GOT3 (cell line): ENCODE data around the gene PRKCSH.

Experiments used
- DNase-seq: peaks from one replicate; lab custom pipeline; 2025; ENCODE audit warnings: mixed read lengths; lab: John Stamatoyannopoulos, UW

PRKCSH gene

GRCh38 chr19:11478167-11479089 is 43.0 kb downstream of the PRKCSH start:
- DNase-seq = no peak

GRCh38 chr19:11479090-11479897 is 43.9 kb downstream of the PRKCSH start:
- no peak for DNase-seq

- DNase-seq = no peak
These were observed 44.7 kb downstream of the PRKCSH start for GRCh38 chr19:11479898-11480714.

- no peak for DNase-seq
These were observed 45.5 kb downstream of the PRKCSH start, which contains the start of gene ELAVL3 for GRCh38 chr19:11480715-11481533. TSS of gene ELAVL3 (minus strand) at chr19:11481046. CDS start at chr19:11480608, 438 bp downstream.

GRCh38 chr19:11481534-11482383 is 46.3 kb downstream of the PRKCSH start:
- DNase-seq = peak; percentile 36

GRCh38 chr19:11482384-11483050 is 47.1 kb downstream of the PRKCSH start:
- DNase-seq = peak; percentile 46

GRCh38 chr19:11483366-11484111 is 48.1 kb downstream of the PRKCSH start:
- no peak for DNase-seq

GRCh38 chr19:11485245-11485837 is 49.9 kb downstream of the PRKCSH start:
- DNase-seq = no peak

- no peak for DNase-seq
These were observed 51.4 kb downstream of the PRKCSH start for GRCh38 chr19:11486661-11487503.

- DNase-seq = no peak
These were observed 53.9 kb downstream of the PRKCSH start for GRCh38 chr19:11489378-11489777.

- DNase-seq = no peak
These were observed 59.3 kb downstream of the PRKCSH start for GRCh38 chr19:11494634-11495285.

- no peak for DNase-seq
These were observed 60.0 kb downstream of the PRKCSH start for GRCh38 chr19:11495481-11495880.

- DNase-seq = no peak
These were observed 60.5 kb downstream of the PRKCSH start for GRCh38 chr19:11495885-11496284.

GRCh38 chr19:11496391-11497163 is 61.1 kb downstream of the PRKCSH start:
- no peak for DNase-seq

GRCh38 chr19:11499220-11499726 is 63.8 kb downstream of the PRKCSH start:
- no peak for DNase-seq

- DNase-seq = no peak
These were observed 64.5 kb downstream of the PRKCSH start for GRCh38 chr19:11499890-11500420.
